ENCODE measurements around the gene ANKRD1.

Gene ANKRD1

DNA sequence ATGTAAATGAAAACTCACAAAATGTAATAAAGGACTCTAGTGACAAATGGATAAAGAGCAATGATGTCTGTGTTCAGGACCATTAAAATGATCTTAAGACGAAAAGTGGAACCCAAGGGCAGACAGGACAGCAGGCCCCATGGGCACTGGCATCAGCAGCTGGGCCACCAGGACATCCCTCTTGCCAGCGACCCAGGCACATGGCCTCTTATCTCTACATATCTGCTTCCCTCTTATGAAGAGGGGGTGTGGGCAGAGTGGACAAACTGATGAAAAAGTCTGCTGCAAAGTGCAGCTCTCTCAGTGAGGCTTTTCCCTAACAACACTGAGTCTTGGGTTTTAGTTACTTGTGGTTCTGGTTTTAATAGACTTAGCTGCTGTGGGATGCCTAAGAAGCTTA, 44.8 kb upstream of the ANKRD1 start:
- H2AFZ ChIP-seq (ENCODE audit: low read depth, low read length, severe bottlenecking), result no peak overlapping the region
- no peak overlapping the region for H3K4me3 ChIP-seq (ENCODE audit: insufficient read depth, low read length, poor library complexity, severe bottlenecking)
- no peak overlapping the region for H3K27ac ChIP-seq (ENCODE audit: low read depth, low read length)
- H3K9me2 ChIP-seq (replicated peaks; ENCODE audit: insufficient read depth, low read length), result no peaks in the 10 kb centered on the region
- no peaks in the 10 kb centered on the region for H4K20me1 ChIP-seq (ENCODE audit: low read depth, low read length)
- no peaks in the 10 kb centered on the region for H3F3A ChIP-seq (ENCODE audit: insufficient read depth)
- no peaks in the 10 kb centered on the region for H3K9me3 ChIP-seq (ENCODE audit: insufficient read depth, low read length)
- H3K4me2 ChIP-seq (ENCODE audit: low read depth, low read length, poor library complexity, severe bottlenecking), result no peak overlapping the region
- H3K36me3 ChIP-seq (ENCODE audit: low read length), result no peaks in the 10 kb centered on the region
- TF ChIP-seq, protein P1, sequence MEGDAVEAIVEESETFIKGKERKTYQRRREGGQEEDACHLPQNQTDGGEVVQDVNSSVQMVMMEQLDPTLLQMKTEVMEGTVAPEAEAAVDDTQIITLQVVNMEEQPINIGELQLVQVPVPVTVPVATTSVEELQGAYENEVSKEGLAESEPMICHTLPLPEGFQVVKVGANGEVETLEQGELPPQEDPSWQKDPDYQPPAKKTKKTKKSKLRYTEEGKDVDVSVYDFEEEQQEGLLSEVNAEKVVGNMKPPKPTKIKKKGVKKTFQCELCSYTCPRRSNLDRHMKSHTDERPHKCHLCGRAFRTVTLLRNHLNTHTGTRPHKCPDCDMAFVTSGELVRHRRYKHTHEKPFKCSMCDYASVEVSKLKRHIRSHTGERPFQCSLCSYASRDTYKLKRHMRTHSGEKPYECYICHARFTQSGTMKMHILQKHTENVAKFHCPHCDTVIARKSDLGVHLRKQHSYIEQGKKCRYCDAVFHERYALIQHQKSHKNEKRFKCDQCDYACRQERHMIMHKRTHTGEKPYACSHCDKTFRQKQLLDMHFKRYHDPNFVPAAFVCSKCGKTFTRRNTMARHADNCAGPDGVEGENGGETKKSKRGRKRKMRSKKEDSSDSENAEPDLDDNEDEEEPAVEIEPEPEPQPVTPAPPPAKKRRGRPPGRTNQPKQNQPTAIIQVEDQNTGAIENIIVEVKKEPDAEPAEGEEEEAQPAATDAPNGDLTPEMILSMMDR (IDR thresholded peaks at IDR 0.05; ENCODE audit: insufficient read depth, low read length, poor library complexity, severe bottlenecking), result no peak
- no peak for TF ChIP-seq EZH2phosphoT487 (conservative IDR thresholded peaks at IDR 0.05; ENCODE audit: low read length)
- no peaks in the 10 kb centered on the region for H3K27me3 ChIP-seq (ENCODE audit: low read length)
- H3K79me2 ChIP-seq (ENCODE audit: insufficient read depth, low read length), result no peaks in the 10 kb centered on the region
- no peak overlapping the region for H3K9ac ChIP-seq (ENCODE audit: low read length)

DNA sequence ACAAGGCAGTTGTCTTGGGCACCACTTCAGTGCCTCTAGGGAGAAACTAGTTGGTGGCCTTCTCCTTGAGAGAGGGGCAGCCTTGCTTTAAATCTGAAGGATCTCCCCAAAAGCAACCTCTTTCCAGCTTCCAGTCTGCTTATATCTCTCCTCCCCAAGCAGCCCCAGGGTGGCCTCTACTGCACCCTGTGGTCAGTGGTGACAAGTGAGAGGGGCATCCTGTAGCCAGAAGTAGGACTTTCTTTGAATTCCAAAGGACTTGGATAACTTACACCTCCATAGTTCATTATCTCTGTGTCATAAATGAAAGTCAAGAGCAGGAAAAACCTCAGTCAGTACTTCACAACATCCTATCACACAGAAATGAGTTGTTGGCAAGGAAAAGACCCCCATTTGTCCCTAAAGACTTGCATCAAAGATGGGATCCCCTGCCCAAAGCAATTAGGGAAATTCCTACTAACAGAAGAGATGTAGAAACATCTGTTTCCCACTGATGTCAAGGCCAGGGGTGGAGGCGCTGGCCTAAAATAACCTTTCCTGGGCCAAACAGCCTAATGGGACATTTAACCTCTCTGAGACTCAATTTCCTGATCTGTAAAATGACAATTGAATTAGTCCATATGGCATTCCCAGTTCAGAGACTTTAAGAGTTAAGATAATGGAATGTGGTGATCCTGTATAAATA, 44.0 kb upstream of the ANKRD1 start:
- H3K9ac ChIP-seq (ENCODE audit: low read length), result no peak overlapping the region
- no peaks in the 10 kb centered on the region for H3K79me2 ChIP-seq (ENCODE audit: insufficient read depth, low read length)
- no peaks in the 10 kb centered on the region for H3K36me3 ChIP-seq (ENCODE audit: low read length)
- no peaks in the 10 kb centered on the region for H3K27me3 ChIP-seq (ENCODE audit: low read length)
- H3K4me3 ChIP-seq (ENCODE audit: insufficient read depth, low read length, poor library complexity, severe bottlenecking), result no peak overlapping the region
- no peak overlapping the region for H2AFZ ChIP-seq (ENCODE audit: low read depth, low read length, severe bottlenecking)
- TF ChIP-seq, protein P1 (IDR thresholded peaks at IDR 0.05; ENCODE audit: insufficient read depth, low read length, poor library complexity, severe bottlenecking), result no peak
- TF ChIP-seq EZH2phosphoT487 (conservative IDR thresholded peaks at IDR 0.05; ENCODE audit: low read length), result no peak
- H3F3A ChIP-seq (ENCODE audit: insufficient read depth), result no peaks in the 10 kb centered on the region
- H3K4me2 ChIP-seq (ENCODE audit: low read depth, low read length, poor library complexity, severe bottlenecking), result no peak overlapping the region
- no peaks in the 10 kb centered on the region for H4K20me1 ChIP-seq (ENCODE audit: low read depth, low read length)
- no peak overlapping the region for H3K27ac ChIP-seq (ENCODE audit: low read depth, low read length)
- H3K9me3 ChIP-seq (ENCODE audit: insufficient read depth, low read length), result no peaks in the 10 kb centered on the region
- H3K9me2 ChIP-seq (replicated peaks; ENCODE audit: insufficient read depth, low read length), result no peaks in the 10 kb centered on the region

DNA sequence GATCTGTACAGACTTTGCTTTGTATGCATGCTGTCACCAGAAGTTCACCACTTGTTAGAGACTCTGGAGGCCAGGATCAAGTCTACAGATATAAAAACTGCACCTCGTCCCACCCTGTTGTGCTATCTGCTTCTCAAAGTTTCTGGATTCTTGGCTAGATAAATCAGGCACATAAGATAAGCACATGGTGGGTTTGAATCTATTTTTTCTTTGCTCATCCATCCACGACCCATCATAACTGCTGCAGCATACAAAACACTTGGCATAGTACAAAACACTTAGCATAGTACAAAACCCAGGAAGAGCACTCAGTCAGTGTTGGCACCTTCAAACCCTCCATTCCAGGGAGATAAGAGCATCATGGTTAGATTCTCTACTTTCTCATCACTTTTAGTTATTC, 42.4 kb upstream of the ANKRD1 start:
- H3F3A ChIP-seq (ENCODE audit: insufficient read depth), result no peaks in the 10 kb centered on the region
- H3K9me3 ChIP-seq (ENCODE audit: insufficient read depth, low read length), result no peaks in the 10 kb centered on the region
- no peaks in the 10 kb centered on the region for H3K79me2 ChIP-seq (ENCODE audit: insufficient read depth, low read length)
- H3K4me2 ChIP-seq (ENCODE audit: low read depth, low read length, poor library complexity, severe bottlenecking), result no peak overlapping the region
- H3K27ac ChIP-seq (ENCODE audit: low read depth, low read length), result no peak overlapping the region
- H3K36me3 ChIP-seq (ENCODE audit: low read length), result no peaks in the 10 kb centered on the region
- H3K9ac ChIP-seq (ENCODE audit: low read length), result no peak overlapping the region
- no peaks in the 10 kb centered on the region for H3K9me2 ChIP-seq (replicated peaks; ENCODE audit: insufficient read depth, low read length)
- H3K27me3 ChIP-seq (ENCODE audit: low read length), result no peaks in the 10 kb centered on the region
- H3K4me3 ChIP-seq (ENCODE audit: insufficient read depth, low read length, poor library complexity, severe bottlenecking), result no peak overlapping the region
- H2AFZ ChIP-seq (ENCODE audit: low read depth, low read length, severe bottlenecking), result no peak overlapping the region
- no peaks in the 10 kb centered on the region for H4K20me1 ChIP-seq (ENCODE audit: low read depth, low read length)
- TF ChIP-seq, protein P1 (IDR thresholded peaks at IDR 0.05; ENCODE audit: insufficient read depth, low read length, poor library complexity, severe bottlenecking), result no peak
- TF ChIP-seq EZH2phosphoT487 (conservative IDR thresholded peaks at IDR 0.05; ENCODE audit: low read length), result no peak

Data from SU-DHL-6 (cell line).